ENCODE data around the gene MTMR12.

DNA sequence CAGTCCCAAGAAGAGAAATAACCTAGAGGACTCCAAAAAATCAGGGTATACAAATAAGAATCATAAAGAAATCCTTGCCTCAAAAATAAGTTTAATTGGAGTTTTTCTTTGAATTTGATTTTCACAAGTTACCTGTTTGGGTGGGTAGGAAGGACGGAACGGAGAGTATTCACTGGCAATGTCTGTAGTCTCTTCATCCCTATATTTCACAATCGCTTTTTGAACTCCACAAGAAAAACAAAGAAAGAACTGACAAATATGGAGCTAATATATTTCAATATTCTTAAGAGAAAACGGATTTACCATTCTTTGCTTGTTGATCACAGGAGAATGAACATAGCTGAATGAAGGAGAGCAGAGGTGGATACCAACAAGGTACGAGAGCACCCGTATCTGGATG, 30.1 kb downstream of the MTMR12 start:
- TF ChIP-seq, protein P1, sequence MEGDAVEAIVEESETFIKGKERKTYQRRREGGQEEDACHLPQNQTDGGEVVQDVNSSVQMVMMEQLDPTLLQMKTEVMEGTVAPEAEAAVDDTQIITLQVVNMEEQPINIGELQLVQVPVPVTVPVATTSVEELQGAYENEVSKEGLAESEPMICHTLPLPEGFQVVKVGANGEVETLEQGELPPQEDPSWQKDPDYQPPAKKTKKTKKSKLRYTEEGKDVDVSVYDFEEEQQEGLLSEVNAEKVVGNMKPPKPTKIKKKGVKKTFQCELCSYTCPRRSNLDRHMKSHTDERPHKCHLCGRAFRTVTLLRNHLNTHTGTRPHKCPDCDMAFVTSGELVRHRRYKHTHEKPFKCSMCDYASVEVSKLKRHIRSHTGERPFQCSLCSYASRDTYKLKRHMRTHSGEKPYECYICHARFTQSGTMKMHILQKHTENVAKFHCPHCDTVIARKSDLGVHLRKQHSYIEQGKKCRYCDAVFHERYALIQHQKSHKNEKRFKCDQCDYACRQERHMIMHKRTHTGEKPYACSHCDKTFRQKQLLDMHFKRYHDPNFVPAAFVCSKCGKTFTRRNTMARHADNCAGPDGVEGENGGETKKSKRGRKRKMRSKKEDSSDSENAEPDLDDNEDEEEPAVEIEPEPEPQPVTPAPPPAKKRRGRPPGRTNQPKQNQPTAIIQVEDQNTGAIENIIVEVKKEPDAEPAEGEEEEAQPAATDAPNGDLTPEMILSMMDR (IDR thresholded peaks at IDR 0.05; ENCODE audit: borderline replicate concordance, extremely low read depth, low read length, poor library complexity, severe bottlenecking) = no peak
- no peak for TF ChIP-seq EZH2 (IDR thresholded peaks at IDR 0.05; ENCODE audit: borderline replicate concordance, low read depth, low read length, severe bottlenecking)
